B cell (primary cell): ENCODE measurements around the gene BATF2.

ENCODE experiments used
- EZH2 ChIP-seq: IDR thresholded peaks from 2 replicates; pipeline ENCODE4 v1.6.1; 2012; ENCODE audit warnings: borderline replicate concordance, low read depth, mild to moderate bottlenecking, moderate library complexity, low read length; ENCODE audit not compliant: insufficient read depth, poor library complexity, severe bottlenecking
- TF ChIP-seq, protein P1 (sequence below): fragments of 200-600 bp; IDR thresholded peaks from one replicate; pipeline ENCODE4 v1.8.0; 2022; ENCODE audit warnings: antibody characterized with exemption, mild to moderate bottlenecking

DNA sequence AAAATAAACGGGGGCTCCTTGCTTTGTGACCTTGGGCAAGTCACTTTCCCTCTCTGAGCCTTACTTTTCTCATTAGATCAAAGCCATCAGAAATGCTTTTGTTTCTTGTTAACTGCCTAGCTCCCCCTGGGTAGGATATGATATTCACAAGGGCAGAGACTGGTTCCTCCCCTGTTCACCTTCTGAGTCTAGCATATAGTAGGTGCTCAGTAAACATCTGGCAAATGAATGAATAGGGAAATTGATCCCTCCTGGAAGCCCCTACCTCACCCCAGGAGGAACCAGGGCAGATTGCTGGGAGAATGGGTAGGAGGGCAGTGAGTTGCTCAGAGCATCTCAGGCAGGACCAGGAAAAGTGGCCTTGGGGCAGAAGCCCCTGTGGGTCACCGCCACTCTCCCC lies 37.7 kb upstream of the BATF2 start:
- TF ChIP-seq, protein P1, sequence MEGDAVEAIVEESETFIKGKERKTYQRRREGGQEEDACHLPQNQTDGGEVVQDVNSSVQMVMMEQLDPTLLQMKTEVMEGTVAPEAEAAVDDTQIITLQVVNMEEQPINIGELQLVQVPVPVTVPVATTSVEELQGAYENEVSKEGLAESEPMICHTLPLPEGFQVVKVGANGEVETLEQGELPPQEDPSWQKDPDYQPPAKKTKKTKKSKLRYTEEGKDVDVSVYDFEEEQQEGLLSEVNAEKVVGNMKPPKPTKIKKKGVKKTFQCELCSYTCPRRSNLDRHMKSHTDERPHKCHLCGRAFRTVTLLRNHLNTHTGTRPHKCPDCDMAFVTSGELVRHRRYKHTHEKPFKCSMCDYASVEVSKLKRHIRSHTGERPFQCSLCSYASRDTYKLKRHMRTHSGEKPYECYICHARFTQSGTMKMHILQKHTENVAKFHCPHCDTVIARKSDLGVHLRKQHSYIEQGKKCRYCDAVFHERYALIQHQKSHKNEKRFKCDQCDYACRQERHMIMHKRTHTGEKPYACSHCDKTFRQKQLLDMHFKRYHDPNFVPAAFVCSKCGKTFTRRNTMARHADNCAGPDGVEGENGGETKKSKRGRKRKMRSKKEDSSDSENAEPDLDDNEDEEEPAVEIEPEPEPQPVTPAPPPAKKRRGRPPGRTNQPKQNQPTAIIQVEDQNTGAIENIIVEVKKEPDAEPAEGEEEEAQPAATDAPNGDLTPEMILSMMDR, result no peak
- no peak for TF ChIP-seq EZH2
